ENCODE data around the gene RPAP2.
A peak's percentile ranks its signal among the peaks of the same experiment; 100 is the strongest.
"Not testable (repeated sequence)": the region's sequence is repeated elsewhere in the genome, so short reads cannot be mapped to it uniquely, and the experiment has no call there.

Gene RPAP2

GRCh38 chr1:92298573-92299476, at the start of gene RPAP2, which contains the start of gene GLMN:
RPAP2 (plus strand) TSS chr1:92299059; CDS start chr1:92299074, 15 bp downstream.
GLMN (minus strand) TSS chr1:92298987; CDS start chr1:92297999, 988 bp downstream.
- H3K9me3 Mint-ChIP-seq = no peaks in the 10 kb centered on the region
- peaks cover 34% of the 10 kb centered on the region for H3K4me1 Mint-ChIP-seq
- DNase-seq (ENCODE audit: low spot score in 2 of 2) (peak; percentile 69 to 87), ATAC-seq (peak; percentile 98)
- peaks cover 85% of the 10 kb centered on the region for H3K36me3 Mint-ChIP-seq
- H3K4me3 Mint-ChIP-seq = peak within 1 kb of the TSS; percentile 92
- peak within 1 kb of the TSS; percentile 97 for H3K27ac Mint-ChIP-seq

GRCh38 chr1:92254714-92255113, 44.1 kb upstream of the RPAP2 start:
- Mint-ChIP-seq H3K4me1 (peaks cover 13% of the 10 kb centered on the region), H3K36me3 (peaks cover 97% of the 10 kb centered on the region)
- H3K4me3 Mint-ChIP-seq; H3K9me3 Mint-ChIP-seq; DNase-seq (ENCODE audit: low spot score in 2 of 2); H3K27ac Mint-ChIP-seq; ATAC-seq: not testable (repeated sequence)

- H3K36me3 Mint-ChIP-seq = peaks cover 99% of the 10 kb centered on the region
- no peak for ATAC-seq
- H3K9me3 Mint-ChIP-seq = peaks cover 7% of the 10 kb centered on the region
- H3K4me1 Mint-ChIP-seq = peaks cover 6% of the 10 kb centered on the region
- no peak overlapping the region for H3K27ac Mint-ChIP-seq
- DNase-seq (ENCODE audit: low spot score in 2 of 2) = no peak
- H3K4me3 Mint-ChIP-seq = no peak overlapping the region
Observed at GRCh38 chr1:92259350-92259749, 39.5 kb upstream of the RPAP2 start.

- H3K36me3 Mint-ChIP-seq = peaks cover 94% of the 10 kb centered on the region
Observed at GRCh38 chr1:92262516-92262915, 36.3 kb upstream of the RPAP2 start.

GRCh38 chr1:92273039-92273438, 25.8 kb upstream of the RPAP2 start:
- no peak for DNase-seq (ENCODE audit: low spot score in 2 of 2)
- H3K27ac Mint-ChIP-seq = no peak overlapping the region
- peaks cover 64% of the 10 kb centered on the region for H3K36me3 Mint-ChIP-seq
- H3K4me1 Mint-ChIP-seq = peaks cover 12% of the 10 kb centered on the region
- H3K9me3 Mint-ChIP-seq = no peaks in the 10 kb centered on the region
- no peak overlapping the region for H3K4me3 Mint-ChIP-seq
- ATAC-seq = no peak

More at GRCh38 chr1:92262516-92262915, 36.3 kb upstream of the RPAP2 start:
- Mint-ChIP-seq H3K9me3 (no peaks in the 10 kb centered on the region), H3K4me3 (no peak overlapping the region), H3K4me1 (no peaks in the 10 kb centered on the region), H3K27ac (no peak overlapping the region)
- no peak for ATAC-seq
- no peak for DNase-seq (ENCODE audit: low spot score in 2 of 2)

GRCh38 chr1:92274939-92275338, 23.9 kb upstream of the RPAP2 start:
- H3K9me3 Mint-ChIP-seq = no peaks in the 10 kb centered on the region
- ATAC-seq = no peak
- no peak for DNase-seq (ENCODE audit: low spot score in 2 of 2)
- H3K4me1 Mint-ChIP-seq = peaks cover 18% of the 10 kb centered on the region
- peak overlapping the region; percentile 30 for H3K27ac Mint-ChIP-seq
- H3K4me3 Mint-ChIP-seq = no peak overlapping the region
- H3K36me3 Mint-ChIP-seq = peaks cover 54% of the 10 kb centered on the region

- Mint-ChIP-seq H3K9me3 (no peaks in the 10 kb centered on the region), H3K27ac (no peak overlapping the region), H3K36me3 (peaks cover 57% of the 10 kb centered on the region), H3K4me3 (no peak overlapping the region), H3K4me1 (peaks cover 18% of the 10 kb centered on the region)
- no peak for ATAC-seq
- no peak for DNase-seq (ENCODE audit: low spot score in 2 of 2)
Observed at GRCh38 chr1:92276082-92276481, 22.8 kb upstream of the RPAP2 start.

- H3K4me3 Mint-ChIP-seq = no peak overlapping the region
- H3K4me1 Mint-ChIP-seq = peaks cover 25% of the 10 kb centered on the region
- peaks cover 61% of the 10 kb centered on the region for H3K36me3 Mint-ChIP-seq
- no peak for ATAC-seq
- no peak overlapping the region for H3K27ac Mint-ChIP-seq
- no peak for DNase-seq (ENCODE audit: low spot score in 2 of 2)
- H3K9me3 Mint-ChIP-seq = no peaks in the 10 kb centered on the region
Observed at GRCh38 chr1:92277105-92277723, 21.6 kb upstream of the RPAP2 start.

GRCh38 chr1:92279781-92280180, 19.1 kb upstream of the RPAP2 start:
- peaks cover 42% of the 10 kb centered on the region for H3K4me1 Mint-ChIP-seq

GRCh38 chr1:92281411-92281810, 17.4 kb upstream of the RPAP2 start:
- not testable (repeated sequence) for H3K27ac Mint-ChIP-seq; H3K4me3 Mint-ChIP-seq; ATAC-seq; H3K9me3 Mint-ChIP-seq; DNase-seq (ENCODE audit: low spot score in 2 of 2)
- Mint-ChIP-seq H3K36me3 (peaks cover 79% of the 10 kb centered on the region), H3K4me1 (peaks cover 33% of the 10 kb centered on the region)

More at GRCh38 chr1:92279781-92280180, 19.1 kb upstream of the RPAP2 start:
- peaks cover 67% of the 10 kb centered on the region for H3K36me3 Mint-ChIP-seq
- not testable (repeated sequence) for ATAC-seq; H3K9me3 Mint-ChIP-seq; H3K4me3 Mint-ChIP-seq; H3K27ac Mint-ChIP-seq; DNase-seq (ENCODE audit: low spot score in 2 of 2)

GRCh38 chr1:92291372-92291999, 7.4 kb upstream of the RPAP2 start:
- H3K4me3 Mint-ChIP-seq = no peak overlapping the region
- ATAC-seq = no peak
- peaks cover 19% of the 10 kb centered on the region for H3K4me1 Mint-ChIP-seq
- H3K36me3 Mint-ChIP-seq = peaks cover 79% of the 10 kb centered on the region
- no peaks in the 10 kb centered on the region for H3K9me3 Mint-ChIP-seq
- no peak for DNase-seq (ENCODE audit: low spot score in 2 of 2)
- H3K27ac Mint-ChIP-seq = no peak overlapping the region

GRCh38 chr1:92298213-92298572, 666 bp upstream of the RPAP2 start:
- Mint-ChIP-seq H3K4me3 (peak overlapping the region; percentile 92), H3K9me3 (no peaks in the 10 kb centered on the region), H3K36me3 (peaks cover 85% of the 10 kb centered on the region), H3K27ac (peak overlapping the region; percentile 97), H3K4me1 (peaks cover 38% of the 10 kb centered on the region)
- ATAC-seq (no peak), DNase-seq (ENCODE audit: low spot score in 2 of 2) (no peak)

GRCh38 chr1:92299477-92300150, 755 bp downstream of the RPAP2 start:
- Mint-ChIP-seq H3K27ac (peak overlapping the region; percentile 97), H3K4me3 (peak overlapping the region; percentile 92), H3K9me3 (no peaks in the 10 kb centered on the region), H3K36me3 (peaks cover 86% of the 10 kb centered on the region), H3K4me1 (peaks cover 34% of the 10 kb centered on the region)
- DNase-seq (ENCODE audit: low spot score in 2 of 2) = no peak
- no peak for ATAC-seq

- ATAC-seq (no peak), DNase-seq (ENCODE audit: low spot score in 2 of 2) (no peak)
- Mint-ChIP-seq H3K9me3 (no peaks in the 10 kb centered on the region), H3K27ac (no peak overlapping the region), H3K36me3 (peaks cover 86% of the 10 kb centered on the region), H3K4me3 (no peak overlapping the region), H3K4me1 (peaks cover 25% of the 10 kb centered on the region)
Observed at GRCh38 chr1:92301021-92301420, 2.2 kb downstream of the RPAP2 start.

GRCh38 chr1:92306020-92306419, 7.2 kb downstream of the RPAP2 start:
- Mint-ChIP-seq H3K27ac (no peak overlapping the region), H3K4me1 (peaks cover 6% of the 10 kb centered on the region), H3K9me3 (no peaks in the 10 kb centered on the region), H3K36me3 (peaks cover 77% of the 10 kb centered on the region), H3K4me3 (no peak overlapping the region)
- DNase-seq (ENCODE audit: low spot score in 2 of 2) = no peak
- ATAC-seq = no peak
